NCI-H2227 (cell line): ENCODE results near the gene OR1K1.
"Not testable (repeated sequence)": the region's sequence is repeated elsewhere in the genome, so short reads cannot be mapped to it uniquely, and the experiment has no call there.

Experiments
- DNase-seq: peaks from one replicate; lab custom pipeline; 2025; ENCODE audit not compliant: unreplicated experiment; lab: John Stamatoyannopoulos, UW

The OR1K1 gene

DNA sequence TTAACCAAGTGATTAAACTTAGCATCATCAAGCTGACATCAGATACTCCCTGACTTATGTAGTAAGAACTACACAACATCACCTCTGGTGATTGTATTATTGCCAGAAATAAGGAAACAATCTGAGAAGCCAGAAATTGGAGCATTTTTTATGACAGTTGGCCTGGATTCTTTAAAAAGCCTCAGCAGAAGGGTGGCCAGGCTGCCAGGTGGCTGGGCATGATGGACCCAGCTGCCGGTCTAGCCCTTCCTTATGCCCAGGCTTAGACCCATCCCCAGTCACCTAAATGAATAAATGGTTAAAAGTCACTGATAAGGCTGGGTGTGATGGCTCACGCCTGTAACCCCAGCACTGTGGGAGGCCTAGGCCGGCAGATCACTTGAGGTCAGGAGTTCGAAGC lies 12.8 kb downstream of the OR1K1 start:
- no peak for DNase-seq

DNA sequence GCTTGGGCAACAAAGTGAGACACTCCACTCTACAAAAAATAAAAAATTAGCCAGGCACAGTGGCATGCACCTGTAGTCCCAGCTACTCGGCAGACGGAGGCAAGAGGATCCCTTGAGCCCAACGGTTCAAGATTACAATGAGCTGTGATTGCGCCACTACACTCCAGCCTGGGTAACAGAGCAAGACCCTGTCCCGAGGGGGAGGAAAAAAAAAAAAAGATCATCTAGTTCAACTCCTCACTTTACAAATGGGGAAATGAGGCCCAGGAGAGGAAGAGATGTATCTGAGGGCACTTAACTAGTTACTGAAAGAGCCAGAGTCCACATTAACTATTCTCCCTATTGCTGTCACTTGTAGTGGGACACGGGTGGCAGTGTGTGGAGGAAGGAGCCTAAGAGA lies 14.6 kb downstream of the OR1K1 start:
- DNase-seq = no peak

DNA sequence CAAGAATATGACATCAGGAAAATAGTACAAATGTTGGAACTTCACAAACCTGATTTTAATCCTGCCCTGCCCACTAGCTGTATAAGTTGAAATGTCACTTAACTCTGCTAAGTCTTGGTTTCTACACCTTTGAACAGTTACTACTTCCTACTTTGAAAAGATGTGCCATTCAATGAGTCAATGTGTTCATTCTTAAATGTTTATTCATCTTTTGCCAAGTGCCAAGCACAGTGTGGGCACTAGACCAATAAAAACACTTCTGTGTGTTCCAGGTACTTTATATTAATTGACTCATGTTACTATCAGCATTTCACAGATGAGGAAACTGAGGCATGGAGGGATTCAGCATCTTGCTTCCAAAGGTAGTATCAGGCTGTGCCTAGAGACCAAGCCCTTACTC lies 15.6 kb downstream of the OR1K1 start:
- DNase-seq = no peak

DNA sequence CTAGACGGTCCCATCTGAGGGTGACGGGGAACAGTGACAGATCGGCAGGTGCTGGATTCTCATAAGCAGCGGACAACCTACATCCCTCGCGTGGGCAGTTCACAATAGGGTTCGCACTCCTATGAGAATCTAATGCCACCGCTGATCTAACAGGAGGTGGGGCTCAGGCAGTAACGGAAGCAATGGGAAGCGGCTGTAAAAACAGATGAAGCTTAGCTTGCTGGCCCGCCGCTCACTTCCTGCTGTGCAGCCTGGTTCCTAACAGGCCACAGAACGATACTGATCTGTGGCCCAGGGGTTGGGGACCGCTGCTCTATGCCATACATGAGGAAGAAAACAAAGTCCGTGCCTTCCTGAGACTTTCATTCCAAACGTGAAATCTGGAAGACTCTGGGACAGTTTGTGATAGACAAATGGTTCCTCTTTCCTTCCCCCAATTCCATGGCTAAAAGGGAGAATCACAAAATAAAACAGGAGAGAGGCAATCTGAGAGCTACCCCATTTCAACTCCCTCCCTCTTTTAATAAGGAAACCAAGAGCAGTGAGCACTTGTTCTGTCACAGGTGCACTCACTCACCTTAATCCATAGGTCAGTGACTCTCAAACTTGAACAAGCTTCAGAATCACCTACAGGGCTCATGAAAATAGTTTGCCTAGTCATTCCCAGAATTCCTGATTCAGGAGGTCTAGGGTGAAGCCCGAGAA lies 16.4 kb downstream of the OR1K1 start:
- DNase-seq = no peak

DNA sequence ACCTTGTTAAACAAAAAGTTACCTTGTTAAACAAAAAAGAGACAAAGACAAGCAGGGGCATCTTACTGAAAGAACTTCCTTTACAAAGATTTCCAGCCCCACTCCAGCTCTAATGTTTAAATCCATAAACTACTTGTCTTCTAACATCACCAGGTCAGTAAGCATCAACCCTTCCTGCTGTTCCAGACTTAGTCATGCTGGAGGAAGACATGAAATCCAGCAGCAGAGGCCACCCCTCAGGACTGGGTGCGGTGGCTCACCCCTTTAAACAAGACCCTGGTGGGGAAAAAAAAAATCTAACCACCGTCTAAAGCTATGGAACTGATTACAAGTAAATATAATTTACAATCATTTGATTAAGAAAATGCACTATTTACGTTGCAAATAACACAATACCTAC lies 19.4 kb downstream of the OR1K1 start:
- DNase-seq = no peak

DNA sequence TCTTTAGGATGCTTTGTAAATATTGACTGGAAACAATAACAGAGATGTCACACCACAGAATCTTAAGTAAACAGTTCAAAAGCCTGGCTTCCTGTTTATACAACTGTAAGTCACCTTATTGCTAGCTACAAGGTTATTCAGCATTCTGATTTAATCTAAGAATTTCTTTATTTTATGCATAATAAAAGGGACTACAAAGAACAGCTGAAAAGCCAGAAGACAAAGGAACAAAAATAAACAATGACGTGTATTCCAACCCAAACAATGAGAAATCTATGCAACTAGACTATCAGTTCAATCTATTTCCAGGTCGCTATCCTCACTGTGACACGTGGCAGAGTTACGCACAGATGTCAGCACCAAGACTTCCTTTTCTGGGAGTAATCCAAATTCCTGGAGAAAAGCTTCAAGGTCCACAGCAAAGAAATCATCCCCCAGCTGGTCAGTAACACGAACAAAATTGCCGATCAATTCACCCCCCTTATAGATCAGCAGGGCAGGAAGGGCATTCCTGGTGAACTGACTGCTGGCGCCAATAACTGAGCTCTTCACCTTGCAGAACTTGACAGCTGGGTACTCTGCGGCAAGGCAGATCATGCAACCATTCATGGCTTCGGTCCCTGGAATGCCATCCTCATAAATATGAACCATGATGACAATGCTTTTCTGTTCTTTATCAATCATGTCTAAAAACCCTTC lies 20.0 kb downstream of the OR1K1 start:
- no peak for DNase-seq

DNA sequence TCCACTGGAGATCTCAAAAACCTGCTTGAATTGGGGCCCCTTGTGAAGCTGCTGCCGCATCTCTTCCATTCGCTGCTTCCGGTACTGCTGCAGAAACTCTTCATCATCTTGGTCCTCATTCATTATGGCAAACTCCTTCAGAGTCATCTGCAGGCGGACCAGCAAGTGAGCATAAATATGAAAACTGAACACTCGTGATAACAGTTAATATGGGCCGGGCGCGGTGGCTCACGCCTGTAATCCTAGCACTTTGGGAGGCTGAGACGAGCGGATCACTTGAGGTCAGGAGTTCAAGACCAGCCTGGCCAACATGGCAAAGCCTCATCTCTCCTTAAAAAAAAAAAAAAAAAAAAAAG lies 20.5 kb downstream of the OR1K1 start:
- DNase-seq = no peak

DNA sequence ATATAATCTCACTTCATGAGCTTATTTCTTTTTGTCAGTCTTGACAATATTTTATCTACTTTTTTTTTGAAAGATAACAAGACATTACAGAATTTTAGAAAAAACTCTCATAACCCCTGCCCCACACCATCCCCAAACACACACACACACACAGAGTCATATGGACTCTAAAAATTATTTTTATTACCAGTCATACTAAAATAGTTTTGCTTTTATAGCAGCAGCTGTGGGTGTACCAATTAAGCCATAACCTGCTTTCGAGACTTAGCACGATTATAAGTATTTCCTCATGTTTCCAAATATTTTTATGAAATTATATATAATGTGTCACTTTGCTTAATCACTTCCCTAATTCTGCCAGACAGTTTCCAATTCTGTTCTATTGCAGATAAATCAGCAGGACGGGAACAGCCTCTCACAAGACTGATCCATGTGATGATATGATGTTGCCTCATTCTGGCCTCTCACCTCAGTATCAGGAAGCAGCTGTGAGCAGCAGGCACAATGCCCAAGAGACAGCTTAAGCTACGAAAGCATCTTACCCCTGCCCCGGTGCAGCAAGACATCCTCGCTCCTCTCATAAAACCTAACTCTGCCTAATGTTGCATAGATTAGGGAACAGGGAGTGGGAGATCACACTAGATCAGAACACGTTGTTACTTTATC lies 21.5 kb downstream of the OR1K1 start:
- DNase-seq = no peak

DNA sequence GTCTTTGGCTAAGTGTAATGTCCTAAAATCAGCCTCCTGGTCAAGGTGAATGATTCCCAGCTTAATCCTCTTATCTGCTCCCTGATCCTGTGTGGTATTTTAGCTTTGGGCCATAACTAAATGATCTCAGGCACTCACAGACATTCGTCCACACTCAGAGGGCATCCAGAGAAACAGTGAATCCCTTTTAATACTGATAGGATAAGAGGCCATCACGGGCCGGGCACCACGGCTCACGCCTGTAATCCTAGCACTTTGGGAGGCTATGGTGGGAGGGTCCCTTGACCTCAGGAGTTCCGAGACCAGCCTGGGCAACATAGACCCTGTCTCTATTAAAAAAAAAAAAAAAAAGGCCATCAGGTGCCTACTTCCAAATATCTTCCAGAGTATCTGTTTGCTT lies 22.1 kb downstream of the OR1K1 start:
- no peak for DNase-seq

DNA sequence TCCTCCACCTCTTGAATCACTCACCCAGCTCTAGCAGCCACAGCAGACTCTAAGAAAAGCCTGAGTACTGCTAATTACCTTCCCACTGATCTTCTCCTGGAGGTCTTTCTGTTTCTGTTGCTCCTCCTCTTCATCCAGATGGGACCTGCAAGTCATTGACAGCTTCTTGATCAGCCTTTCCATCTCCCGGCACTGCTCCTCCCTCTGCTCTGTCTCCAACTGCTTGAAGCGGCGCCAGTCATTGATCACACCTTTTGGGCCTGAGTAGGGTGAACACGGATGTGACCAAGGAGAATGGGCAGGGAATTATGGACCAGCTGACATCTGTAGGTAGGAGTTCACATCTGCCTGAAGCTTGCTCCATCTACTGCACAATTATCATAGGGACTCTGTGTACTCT lies 23.0 kb downstream of the OR1K1 start:
- no peak for DNase-seq

DNA sequence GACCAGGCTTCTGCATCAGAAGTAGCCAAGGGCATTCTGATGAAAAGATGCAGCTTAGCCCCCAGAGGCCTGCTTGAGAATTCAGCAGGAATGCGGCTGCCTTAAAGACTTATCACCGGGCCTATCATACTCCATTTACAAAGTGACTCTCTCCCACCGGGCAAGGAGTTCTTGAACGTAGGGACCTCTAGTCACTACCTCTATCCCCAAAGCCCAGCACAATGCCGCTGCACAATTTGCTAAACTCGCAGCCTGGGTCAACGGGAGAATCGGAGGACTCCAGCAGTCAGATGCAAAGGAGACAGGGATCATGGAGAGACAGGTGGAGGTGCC lies 27.8 kb downstream of the OR1K1 start:
- DNase-seq = no peak

DNA sequence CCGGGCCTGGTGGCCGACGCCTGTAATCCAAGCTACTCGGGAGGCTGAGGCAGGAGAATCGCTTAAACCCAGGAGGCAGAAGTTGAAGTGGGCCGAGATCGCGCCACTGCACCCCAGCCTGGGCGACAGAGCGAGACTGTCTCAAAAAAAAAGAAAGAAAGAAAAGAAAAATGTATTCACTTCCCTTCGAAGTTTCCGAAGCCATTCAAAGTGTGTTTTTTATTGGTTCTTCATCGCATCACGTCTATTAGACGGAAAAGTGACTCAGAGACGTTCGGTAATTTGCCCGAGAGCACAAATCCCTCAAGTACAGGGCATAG lies 29.0 kb downstream of the OR1K1 start:
- not testable (repeated sequence) for DNase-seq

DNA sequence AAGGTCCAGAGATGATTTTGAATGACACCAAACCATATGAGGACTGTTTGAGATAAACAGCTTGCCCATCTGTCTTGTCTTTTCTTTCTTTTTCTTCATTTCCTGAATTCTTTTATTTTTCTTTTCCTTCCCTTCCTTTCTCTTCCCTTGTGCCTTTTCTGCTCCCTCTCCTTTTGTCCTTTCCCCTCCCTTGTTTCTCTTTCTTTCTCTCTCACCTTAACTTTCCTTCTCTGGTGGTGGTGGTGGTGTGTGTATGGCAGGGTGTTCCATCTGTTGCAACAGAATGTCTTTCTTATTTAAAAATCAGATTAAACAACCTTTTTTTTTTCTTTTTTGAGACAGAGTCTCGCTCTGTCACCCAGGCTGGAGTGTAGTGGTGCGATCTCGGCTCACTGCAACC lies 32.3 kb downstream of the OR1K1 start:
- DNase-seq = no peak

DNA sequence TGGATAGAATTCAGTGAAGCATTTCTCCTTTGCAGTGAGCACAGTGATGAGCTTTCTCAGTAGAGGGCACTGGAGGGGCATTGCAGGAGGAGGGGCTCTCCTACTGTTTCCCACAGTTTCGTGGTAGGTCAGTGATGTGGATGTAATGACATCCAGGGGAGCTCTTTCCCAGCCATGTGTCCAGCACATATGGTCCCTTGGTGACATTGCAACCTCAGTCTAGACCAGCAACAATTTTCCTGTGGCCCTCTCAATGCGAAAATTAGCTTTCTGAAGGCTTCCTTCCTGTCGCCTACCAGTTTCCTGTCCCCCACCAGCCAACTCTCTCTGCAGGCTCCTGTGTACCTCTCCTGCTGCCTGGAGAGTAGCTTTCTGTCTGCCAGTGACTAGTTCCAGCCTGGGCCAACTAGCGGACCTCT lies 35.4 kb downstream of the OR1K1 start:
- DNase-seq = no peak

DNA sequence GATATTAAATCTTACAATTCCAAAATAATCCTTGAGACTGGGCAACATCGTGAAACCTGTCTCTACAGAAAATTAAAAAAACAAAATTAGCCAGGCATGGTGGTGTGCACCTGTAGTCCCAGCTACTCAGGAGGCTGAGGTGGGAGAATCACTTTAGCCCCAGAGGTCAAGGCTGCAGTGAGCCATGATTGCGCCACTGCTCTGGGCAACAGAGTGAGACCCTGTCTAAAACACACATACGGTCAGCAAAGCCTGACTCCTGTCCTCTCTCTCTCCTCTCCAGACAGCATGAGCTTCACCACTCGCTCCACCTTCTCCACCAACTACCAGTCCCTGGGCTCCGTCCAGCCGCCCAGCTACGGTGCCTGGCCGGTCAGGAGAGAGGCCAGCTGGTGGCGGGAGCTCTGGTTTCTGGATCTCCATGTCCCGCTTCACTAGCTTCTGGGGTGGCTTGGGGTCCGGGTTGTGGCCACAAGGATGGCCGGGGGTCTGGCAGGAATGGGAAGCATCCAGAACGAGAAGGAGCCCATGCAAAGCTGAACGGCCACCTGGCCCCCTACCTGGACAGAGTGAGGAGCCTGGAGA lies 37.4 kb downstream of the OR1K1 start:
- no peak for DNase-seq

DNA sequence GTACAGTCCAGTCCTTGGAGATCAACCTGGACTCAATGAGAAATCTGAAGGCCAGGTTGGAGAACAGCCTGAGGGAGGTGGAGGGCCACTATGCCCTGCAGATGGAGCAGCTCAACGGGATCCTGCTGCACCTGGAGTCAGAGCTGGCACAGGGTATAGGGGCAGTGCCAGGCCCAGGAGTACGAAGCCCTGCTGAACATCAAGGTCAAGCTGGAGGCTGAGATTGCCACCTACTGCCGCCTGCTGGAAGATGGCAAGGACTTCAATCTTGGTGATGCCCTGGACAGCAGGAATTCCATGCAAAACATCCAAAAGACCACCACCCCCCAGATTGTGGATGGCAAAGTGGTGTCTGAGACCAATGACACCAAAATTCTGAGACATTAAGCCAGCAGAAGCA lies 38.5 kb downstream of the OR1K1 start:
- DNase-seq = not testable (repeated sequence)

DNA sequence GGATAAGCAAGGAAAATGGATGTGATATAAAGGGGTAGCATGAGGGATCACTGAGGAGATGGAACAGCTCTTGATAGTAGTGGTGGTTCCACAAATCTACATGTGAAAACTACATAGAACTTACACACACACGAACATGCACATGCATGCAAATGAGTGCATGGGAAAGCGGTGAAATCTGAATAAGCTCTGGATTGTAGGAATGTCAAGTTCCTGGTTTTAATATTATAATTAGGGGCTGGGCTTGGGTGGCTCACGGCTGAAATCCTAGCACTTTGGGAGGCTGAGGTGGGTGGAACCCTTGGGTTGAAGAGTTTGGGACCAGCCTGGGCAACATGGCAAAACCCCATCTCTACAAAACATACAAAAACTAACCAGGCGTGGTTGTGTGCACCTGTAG lies 41.6 kb downstream of the OR1K1 start:
- no peak for DNase-seq

DNA sequence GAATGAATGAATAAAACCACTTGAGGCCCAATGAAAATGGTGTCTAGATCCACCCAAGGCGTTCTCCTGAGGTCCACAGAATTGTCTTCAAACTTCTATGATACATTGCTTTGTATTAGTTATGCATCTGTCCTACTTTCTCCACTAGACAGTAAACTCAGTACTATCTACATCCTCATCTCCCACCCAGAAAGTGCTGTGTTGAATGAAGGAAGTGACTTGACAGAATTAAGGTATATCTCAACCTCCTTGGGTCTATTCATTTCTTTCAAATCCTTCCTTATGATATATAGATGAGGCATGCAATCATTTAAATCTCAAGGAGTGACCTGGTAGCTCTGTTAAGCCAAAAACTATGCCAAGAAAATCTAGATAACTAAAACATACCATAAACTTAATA lies 44.2 kb downstream of the OR1K1 start:
- DNase-seq = no peak

DNA sequence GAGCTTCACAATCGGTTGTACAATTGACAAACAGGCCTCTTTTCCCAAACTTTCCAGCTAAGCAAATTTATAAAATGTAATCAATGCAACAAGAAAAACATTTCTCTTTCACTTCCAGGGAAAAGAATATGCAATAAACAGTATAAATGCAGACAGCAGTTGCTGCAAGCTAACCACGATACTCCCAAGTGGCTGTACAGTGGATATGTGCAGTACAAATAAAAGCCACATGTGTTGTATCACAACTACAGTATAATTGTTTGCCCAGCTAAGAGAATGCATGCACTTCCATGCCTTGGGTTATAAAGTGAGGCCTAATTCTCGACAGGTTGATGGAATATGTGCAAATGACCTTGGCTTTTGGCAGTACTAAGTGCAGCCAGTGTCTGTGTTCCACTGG lies 45.2 kb downstream of the OR1K1 start:
- DNase-seq = no peak

DNA sequence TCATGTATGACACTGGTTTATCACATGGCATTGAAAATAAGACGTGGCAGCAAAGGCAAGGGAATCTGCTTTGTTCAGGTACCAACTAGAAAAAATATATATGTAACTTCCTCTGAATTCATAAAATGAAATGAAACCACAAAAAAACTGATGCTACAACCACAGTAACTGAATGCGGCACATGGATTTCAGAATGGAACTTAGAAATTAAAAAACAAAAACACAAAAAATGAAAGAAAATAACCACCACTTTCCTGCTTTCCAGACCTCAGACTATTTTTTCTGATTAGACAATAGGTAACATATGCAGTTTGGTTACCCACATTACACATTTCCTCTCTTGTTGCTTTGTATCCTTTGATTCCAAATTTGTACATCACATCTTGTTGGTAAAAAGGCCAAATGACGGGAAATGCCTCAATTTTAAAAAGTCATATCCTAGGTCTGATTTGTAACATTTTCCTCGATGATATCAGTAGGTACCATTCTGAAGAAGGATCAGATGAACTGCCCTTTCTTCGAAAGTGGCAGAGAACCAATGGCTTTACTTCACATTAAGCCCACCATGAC lies 46.5 kb downstream of the OR1K1 start:
- no peak for DNase-seq

DNA sequence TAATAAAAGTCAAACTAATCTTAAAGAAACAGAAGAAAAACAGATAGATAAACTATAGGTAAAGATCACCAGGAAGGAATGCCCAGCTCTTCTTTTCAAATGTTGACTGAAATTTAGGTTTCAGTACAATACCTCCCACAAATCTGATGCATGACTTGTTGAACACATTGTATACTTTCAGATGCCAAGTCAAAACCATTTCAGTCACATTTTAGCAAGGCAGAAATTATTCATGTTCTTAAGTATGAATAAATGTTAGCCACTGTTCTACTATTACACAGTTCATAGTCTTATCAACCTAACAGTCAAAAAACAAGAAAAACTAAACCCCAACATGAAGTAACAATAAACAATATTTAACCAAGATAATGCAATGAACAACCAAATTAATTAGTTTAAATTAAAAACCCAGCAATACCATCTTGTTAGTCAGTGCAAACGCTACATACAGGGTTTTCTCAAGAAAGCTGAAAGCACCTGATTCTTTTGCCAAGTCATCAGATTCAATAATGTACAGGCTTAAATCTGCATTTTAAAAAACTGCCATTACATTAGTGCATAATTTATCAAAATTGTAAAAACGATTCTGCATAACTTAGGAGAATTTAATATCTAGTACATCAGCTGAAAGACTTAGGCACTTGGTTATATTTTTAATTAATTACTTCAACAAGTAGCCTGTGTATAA lies 48.5 kb downstream of the OR1K1 start:
- no peak for DNase-seq
